ENCODE measurements around the gene FAM120AOS. TPM values are rescaled to one million over a fixed set of nuclear protein-coding genes. Genes with fewer than 3 reads are reported as not detected.
A peak's percentile ranks its signal among the peaks of the same experiment; 100 is the strongest.

Gene FAM120AOS
- total RNA-seq, 1 experiment from 2014 or later = 36.0 TPM

GRCh38 chr9:93467062-93467416 lies 13.7 kb upstream of the FAM120AOS start:
- no peak for ATAC-seq
- intact Hi-C loops (cut with micrococcal nuclease; ENCODE audit: unreplicated experiment) = no loop called here
- TF ChIP-seq SIN3A (IDR thresholded peaks at IDR 0.05; ENCODE audit: borderline replicate concordance, insufficient read depth, low read depth, low read length) (no peak), POLR2AphosphoS5 (IDR thresholded peaks at IDR 0.05; ENCODE audit: low read depth, low read length) (no peak), TCF7L2 (IDR thresholded peaks at IDR 0.05; ENCODE audit: low read depth, low read length) (no peak), REST (IDR thresholded peaks at IDR 0.05; ENCODE audit: insufficient read depth in 1 of 2, low read depth in 2 of 2, low read length in 1 of 2) (no peak), CTCF (IDR thresholded peaks at IDR 0.05) (no peak)
- H3K9me3 ChIP-seq (ENCODE audit: control insufficient read depth, insufficient read depth, low read depth, low read length) = no peaks in the 10 kb centered on the region
- no TSS peak for BruUV-seq (replicated peaks)
- in situ Hi-C loops (cut with HindIII; ENCODE audit: low pct_unique_long_range_greater_than_20kb, low sequenced_read_pairs) = no loop called here
- peaks cover 42% of the 10 kb centered on the region for H3K4me1 ChIP-seq (ENCODE audit: control insufficient read depth, insufficient read depth, low read length)
- H3K27ac ChIP-seq (ENCODE audit: low read length) = peak overlapping the region; percentile 39; the same call in 1 of the 2 replicates
- no peaks in the 10 kb centered on the region; the same call in 1 of the 2 replicates for H3K36me3 ChIP-seq (ENCODE audit: control insufficient read depth, insufficient read depth, low read length)
- DNase-seq (ENCODE audit: low read depth, low spot score) = no peak
- ChIA-PET CTCF (no interaction called here), POLR2A (no interaction called here)
- no peaks in the 10 kb centered on the region for H3K27me3 ChIP-seq (ENCODE audit: control insufficient read depth, insufficient read depth, low read length)
- no peak overlapping the region for H3K4me3 ChIP-seq (ENCODE audit: low read depth in 2 of 2, low read length in 2 of 2)

GRCh38 chr9:93466416-93467061 lies 13.2 kb upstream of the FAM120AOS start:
- no peak for DNase-seq (ENCODE audit: low read depth, low spot score)
- no peak overlapping the region for H3K27ac ChIP-seq (ENCODE audit: low read length)
- ChIA-PET CTCF (no interaction called here), POLR2A (no interaction called here)
- no peak for TF ChIP-seq POLR2AphosphoS5 (IDR thresholded peaks at IDR 0.05; ENCODE audit: low read depth, low read length)
- no peak for TF ChIP-seq TCF7L2 (IDR thresholded peaks at IDR 0.05; ENCODE audit: low read depth, low read length)
- TF ChIP-seq REST (IDR thresholded peaks at IDR 0.05; ENCODE audit: insufficient read depth in 1 of 2, low read depth in 2 of 2, low read length in 1 of 2) = no peak
- TF ChIP-seq CTCF (IDR thresholded peaks at IDR 0.05) = no peak
- no peak for TF ChIP-seq SIN3A (IDR thresholded peaks at IDR 0.05; ENCODE audit: borderline replicate concordance, insufficient read depth, low read depth, low read length)
- H3K36me3 ChIP-seq (ENCODE audit: control insufficient read depth, insufficient read depth, low read length) = no peaks in the 10 kb centered on the region; the same call in 1 of the 2 replicates
- H3K9me3 ChIP-seq (ENCODE audit: control insufficient read depth, insufficient read depth, low read depth, low read length) = no peaks in the 10 kb centered on the region
- ATAC-seq = peak; percentile 48; the same call in 1 of the 2 replicates
- H3K27me3 ChIP-seq (ENCODE audit: control insufficient read depth, insufficient read depth, low read length) = no peaks in the 10 kb centered on the region
- H3K4me3 ChIP-seq (ENCODE audit: low read depth in 2 of 2, low read length in 2 of 2) = no peak overlapping the region
- H3K4me1 ChIP-seq (ENCODE audit: control insufficient read depth, insufficient read depth, low read length) = peaks cover 42% of the 10 kb centered on the region
- in situ Hi-C loops (cut with HindIII; ENCODE audit: low pct_unique_long_range_greater_than_20kb, low sequenced_read_pairs) (no loop called here), intact Hi-C loops (cut with micrococcal nuclease; ENCODE audit: unreplicated experiment) (no loop called here)
- no TSS peak for BruUV-seq (replicated peaks)
